Uterus (tissue), 2 donors: Measurements from ENCODE around the gene SMARCC2.
A peak's percentile ranks its signal among the peaks of the same experiment; 100 is the strongest.

Source experiments
- CTCF ChIP-seq, 4 experiments: fragments of 200-600 bp in 2 of 4; fragments of 450-650 bp in 2 of 4; sonication (generic) in 2 of 4; IDR thresholded peaks; one replicate each; pipeline ENCODE4 v1.5.1; 2016 to 2019; ENCODE audit warnings: antibody characterized with exemption in 4 of 4, mild to moderate bottlenecking in 2 of 4, moderate library complexity in 1 of 4
- POLR2A ChIP-seq, 2 donors: fragments of 450-650 bp; IDR thresholded peaks; one replicate each; pipeline ENCODE4 v1.6.1; 2016; ENCODE audit warnings: antibody characterized with exemption in 2 of 2, mild to moderate bottlenecking in 1 of 2, moderate library complexity in 1 of 2

GRCh38 chr12:56157201-56158028, 31.9 kb downstream of the SMARCC2 start:
- peak; percentile 76 to 94 (median 86) for TF ChIP-seq CTCF (IDR thresholded peaks at IDR 0.05)
- TF ChIP-seq POLR2A (IDR thresholded peaks at IDR 0.05) = peak; percentile 8 to 59
